K562 (cell line): ENCODE results near the gene DNAH17. TPM values are rescaled to one million over a fixed set of nuclear protein-coding genes. Genes with fewer than 3 reads are reported as not detected.

Source experiments
- C11orf30 ChIP-seq: fragments of 450-650 bp; IDR thresholded peaks from 2 replicates; pipeline ENCODE4 v1.6.1; 2016; ENCODE audit warnings: low read depth, mild to moderate bottlenecking
- CBX3 ChIP-seq, 2 experiments: IDR thresholded peaks; 1 replicate in 1 of 2; 2 replicates in 1 of 2; pipeline ENCODE4 v1.6.1; 2012; ENCODE audit warnings: inconsistent platforms in 2 of 2, low read length in 2 of 2, borderline replicate concordance in 1 of 2, control low read depth in 1 of 2
- CHD4 ChIP-seq: fragments of 200-600 bp; sonication (generic); IDR thresholded peaks from 3 replicates; pipeline ENCODE4 v1.6.1; 2012; ENCODE audit warnings: low read depth, mild to moderate bottlenecking, mixed read lengths, low read length, inconsistent platforms; ENCODE audit not compliant: insufficient read depth, insufficient replicate concordance, poor library complexity, severe bottlenecking
- IFI16 ChIP-seq: fragments of 250-450 bp; sonication (Bioruptor Pico); IDR thresholded peaks from 2 replicates; pipeline ENCODE4 v2.1.2; 2022; ENCODE audit warnings: mild to moderate bottlenecking, inconsistent platforms
- KDM4B ChIP-seq, 2 experiments: fragments of 450-650 bp in 1 of 2; sonication (generic) in 1 of 2; IDR thresholded peaks; 2 replicates each; pipeline ENCODE4 v1.6.1; 2016 to 2017; ENCODE audit warnings: borderline replicate concordance in 2 of 2, antibody characterized with exemption in 1 of 2, low read depth in 1 of 2, mild to moderate bottlenecking in 1 of 2
- MLLT1 ChIP-seq, 2 experiments: fragments of 450-650 bp; IDR thresholded peaks; 2 replicates each; pipeline ENCODE4 v1.6.1; 2016
- ZNF584 ChIP-seq: fragments of 200-800 bp; sonication (Bioruptor generic); IDR thresholded peaks from 2 replicates; pipeline ENCODE4 v1.6.1; 2016; ENCODE audit warnings: low read depth, mild to moderate bottlenecking, missing genetic modification characterization, missing compliant biosample characterization
- ZNF77 ChIP-seq: fragments of 250-450 bp; sonication (Bioruptor Pico); IDR thresholded peaks from 2 replicates; pipeline ENCODE4 v1.5.0; 2020
- polyA plus RNA-seq, 8 experiments: library from polyadenylated mRNA; depleted of rRNA in 4 of 8; stranded (reverse) in 5 of 8; unstranded in 3 of 8; fragments of >200 nt; fragmentation: Nextera tagmentation in 2 of 8; fragmentation: Illumina TruSeq in 1 of 8; extraction: Ambion mirVana in 2 of 8; extraction: Trizol in 1 of 8; gene quantifications; 2 replicates each; pipeline versions ENCODE4 v1.2.1 to v1.2.3, GENCODE V29; 2011 to 2014; ENCODE audit warnings: inconsistent platforms in 1 of 8, missing spikeins in 1 of 8
- total RNA-seq, 7 experiments: library from RNA; depleted of rRNA in 6 of 7; stranded (reverse); fragments of >200 nt in 6 of 7; fragmentation: Illumina TruSeq in 2 of 7; extraction: Trizol in 2 of 7; gene quantifications; 2 replicates each; pipeline versions ENCODE4 v1.2.1 to v1.2.3, GENCODE V29; 2011 to 2021; ENCODE audit warnings: low replicate concordance in 1 of 7

Gene DNAH17
- total and polyA plus RNA-seq, 9 of the 15 experiments (the other 6 are each of a cell fraction or from before 2014, with no cell fraction given), result under 0.01 to 0.06 (median 0.03) TPM; not detected in 5

- no peak for TF ChIP-seq CHD4
- no peak for TF ChIP-seq IFI16 (CRISPR knock-in tag)
- no peak for TF ChIP-seq CBX3 (IDR thresholded peaks at IDR 0.05; ENCODE audit: borderline replicate concordance in 1 of 2, low read length in 2 of 2)
- no peak for TF ChIP-seq MLLT1 (IDR thresholded peaks at IDR 0.05)
- no peak for TF ChIP-seq ZNF77 (CRISPR knock-in tag)
- TF ChIP-seq KDM4B (IDR thresholded peaks at IDR 0.05; ENCODE audit: borderline replicate concordance in 2 of 2, low read depth in 1 of 2), result no peak
- no peak for TF ChIP-seq ZNF584
- no peak for TF ChIP-seq C11orf30
Observed at GRCh38 chr17:78535273-78536197, 41.7 kb downstream of the DNAH17 start (continued).
